HEK293 (cell line): ENCODE results near the gene PARD3.

Experiments used
- KLF16 ChIP-seq: fragments of 450-650 bp; formaldehyde crosslinking; IDR thresholded peaks from 2 replicates; pipeline ENCODE4 v1.5.1; 2017; ENCODE audit warnings: missing biosample characterization, missing genetic modification characterization
- RBAK ChIP-seq: fragments of 450-650 bp; formaldehyde crosslinking; IDR thresholded peaks from 2 replicates; pipeline ENCODE4 v1.5.1; 2016; ENCODE audit warnings: missing biosample characterization, missing genetic modification characterization
- ZNF155 ChIP-seq: fragments of 450-650 bp; formaldehyde crosslinking; IDR thresholded peaks from 2 replicates; pipeline ENCODE4 v1.5.1; 2016; ENCODE audit warnings: missing biosample characterization, missing genetic modification characterization
- ZNF248 ChIP-seq: fragments of 450-650 bp; formaldehyde crosslinking; IDR thresholded peaks from 2 replicates; pipeline ENCODE4 v1.5.1; 2017; ENCODE audit warnings: missing biosample characterization, missing genetic modification characterization
- ZNF350 ChIP-seq: fragments of 450-650 bp; formaldehyde crosslinking; IDR thresholded peaks from 2 replicates; pipeline ENCODE4 v1.5.0; 2017; ENCODE audit warnings: missing biosample characterization, mild to moderate bottlenecking, missing genetic modification characterization
- ZSCAN16 ChIP-seq: fragments of 450-650 bp; formaldehyde crosslinking; IDR thresholded peaks from 2 replicates; pipeline ENCODE4 v1.5.1; 2016; ENCODE audit warnings: missing biosample characterization, missing genetic modification characterization
- ZSCAN23 ChIP-seq: fragments of 450-650 bp; formaldehyde crosslinking; IDR thresholded peaks from 2 replicates; pipeline ENCODE4 v1.5.1; 2016; ENCODE audit warnings: missing biosample characterization, missing genetic modification characterization
- TF ChIP-seq, protein P1 (sequence below): fragments of 450-650 bp; formaldehyde crosslinking; optimal IDR thresholded peaks from 2 replicates; pipeline ENCODE3; 2016; ENCODE audit warnings: missing biosample characterization, mild to moderate bottlenecking, missing genetic modification characterization
- TF ChIP-seq, protein P2 (sequence below): fragments of 450-650 bp; formaldehyde crosslinking; conservative IDR thresholded peaks from 2 replicates; pipeline ENCODE4 v1.5.1; 2016; ENCODE audit warnings: low read depth, missing biosample characterization, missing genetic modification characterization
- TF ChIP-seq, protein P3 (sequence below): fragments of 450-650 bp; formaldehyde crosslinking; IDR thresholded peaks from 2 replicates; pipeline ENCODE4 v1.5.1; 2016; ENCODE audit warnings: missing biosample characterization, missing genetic modification characterization
- TF ChIP-seq, protein P4 (sequence below): fragments of 450-650 bp; formaldehyde crosslinking; IDR thresholded peaks from 2 replicates; pipeline ENCODE4 v1.5.0; 2017; ENCODE audit warnings: missing biosample characterization, missing genetic modification characterization, borderline replicate concordance

DNA sequence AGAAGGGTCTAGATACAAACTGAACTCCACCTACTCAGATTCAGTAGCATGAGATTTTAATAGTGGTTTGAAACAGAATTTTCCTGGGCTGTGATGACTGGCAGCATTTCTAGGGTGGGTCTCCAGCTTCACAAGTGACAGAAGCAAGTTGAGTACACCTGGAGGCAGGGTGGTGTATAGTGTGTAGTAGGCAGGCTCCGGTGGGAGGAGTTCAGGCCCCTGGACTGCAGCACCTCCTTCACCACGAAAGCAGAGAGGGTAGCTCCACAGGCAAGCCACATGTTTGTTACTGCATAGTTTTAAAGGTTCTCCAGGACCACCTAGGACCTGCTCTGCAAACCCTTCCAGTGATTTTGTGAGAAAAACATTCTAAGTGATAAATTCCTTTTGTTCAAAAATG, 347.2 kb downstream of the PARD3 start:
- TF ChIP-seq, protein P1, sequence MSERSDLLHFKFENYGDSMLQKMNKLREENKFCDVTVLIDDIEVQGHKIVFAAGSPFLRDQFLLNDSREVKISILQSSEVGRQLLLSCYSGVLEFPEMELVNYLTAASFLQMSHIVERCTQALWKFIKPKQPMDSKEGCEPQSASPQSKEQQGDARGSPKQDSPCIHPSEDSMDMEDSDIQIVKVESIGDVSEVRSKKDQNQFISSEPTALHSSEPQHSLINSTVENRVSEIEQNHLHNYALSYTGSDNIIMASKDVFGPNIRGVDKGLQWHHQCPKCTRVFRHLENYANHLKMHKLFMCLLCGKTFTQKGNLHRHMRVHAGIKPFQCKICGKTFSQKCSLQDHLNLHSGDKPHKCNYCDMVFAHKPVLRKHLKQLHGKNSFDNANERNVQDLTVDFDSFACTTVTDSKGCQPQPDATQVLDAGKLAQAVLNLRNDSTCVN (tag by site-specific recombination) = no peak
- no peak for TF ChIP-seq ZNF155
- TF ChIP-seq, protein P2, sequence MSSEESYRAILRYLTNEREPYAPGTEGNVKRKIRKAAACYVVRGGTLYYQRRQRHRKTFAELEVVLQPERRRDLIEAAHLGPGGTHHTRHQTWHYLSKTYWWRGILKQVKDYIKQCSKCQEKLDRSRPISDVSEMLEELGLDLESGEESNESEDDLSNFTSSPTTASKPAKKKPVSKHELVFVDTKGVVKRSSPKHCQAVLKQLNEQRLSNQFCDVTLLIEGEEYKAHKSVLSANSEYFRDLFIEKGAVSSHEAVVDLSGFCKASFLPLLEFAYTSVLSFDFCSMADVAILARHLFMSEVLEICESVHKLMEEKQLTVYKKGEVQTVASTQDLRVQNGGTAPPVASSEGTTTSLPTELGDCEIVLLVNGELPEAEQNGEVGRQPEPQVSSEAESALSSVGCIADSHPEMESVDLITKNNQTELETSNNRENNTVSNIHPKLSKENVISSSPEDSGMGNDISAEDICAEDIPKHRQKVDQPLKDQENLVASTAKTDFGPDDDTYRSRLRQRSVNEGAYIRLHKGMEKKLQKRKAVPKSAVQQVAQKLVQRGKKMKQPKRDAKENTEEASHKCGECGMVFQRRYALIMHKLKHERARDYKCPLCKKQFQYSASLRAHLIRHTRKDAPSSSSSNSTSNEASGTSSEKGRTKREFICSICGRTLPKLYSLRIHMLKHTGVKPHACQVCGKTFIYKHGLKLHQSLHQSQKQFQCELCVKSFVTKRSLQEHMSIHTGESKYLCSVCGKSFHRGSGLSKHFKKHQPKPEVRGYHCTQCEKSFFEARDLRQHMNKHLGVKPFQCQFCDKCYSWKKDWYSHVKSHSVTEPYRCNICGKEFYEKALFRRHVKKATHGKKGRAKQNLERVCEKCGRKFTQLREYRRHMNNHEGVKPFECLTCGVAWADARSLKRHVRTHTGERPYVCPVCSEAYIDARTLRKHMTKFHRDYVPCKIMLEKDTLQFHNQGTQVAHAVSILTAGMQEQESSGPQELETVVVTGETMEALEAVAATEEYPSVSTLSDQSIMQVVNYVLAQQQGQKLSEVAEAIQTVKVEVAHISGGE (tag by site-specific recombination) = no peak
- TF ChIP-seq, protein P3, sequence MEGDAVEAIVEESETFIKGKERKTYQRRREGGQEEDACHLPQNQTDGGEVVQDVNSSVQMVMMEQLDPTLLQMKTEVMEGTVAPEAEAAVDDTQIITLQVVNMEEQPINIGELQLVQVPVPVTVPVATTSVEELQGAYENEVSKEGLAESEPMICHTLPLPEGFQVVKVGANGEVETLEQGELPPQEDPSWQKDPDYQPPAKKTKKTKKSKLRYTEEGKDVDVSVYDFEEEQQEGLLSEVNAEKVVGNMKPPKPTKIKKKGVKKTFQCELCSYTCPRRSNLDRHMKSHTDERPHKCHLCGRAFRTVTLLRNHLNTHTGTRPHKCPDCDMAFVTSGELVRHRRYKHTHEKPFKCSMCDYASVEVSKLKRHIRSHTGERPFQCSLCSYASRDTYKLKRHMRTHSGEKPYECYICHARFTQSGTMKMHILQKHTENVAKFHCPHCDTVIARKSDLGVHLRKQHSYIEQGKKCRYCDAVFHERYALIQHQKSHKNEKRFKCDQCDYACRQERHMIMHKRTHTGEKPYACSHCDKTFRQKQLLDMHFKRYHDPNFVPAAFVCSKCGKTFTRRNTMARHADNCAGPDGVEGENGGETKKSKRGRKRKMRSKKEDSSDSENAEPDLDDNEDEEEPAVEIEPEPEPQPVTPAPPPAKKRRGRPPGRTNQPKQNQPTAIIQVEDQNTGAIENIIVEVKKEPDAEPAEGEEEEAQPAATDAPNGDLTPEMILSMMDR (tag by site-specific recombination) = no peak
- TF ChIP-seq KLF16 (tag by site-specific recombination) = no peak
- no peak for TF ChIP-seq RBAK (tag by site-specific recombination)
- TF ChIP-seq, protein P4, sequence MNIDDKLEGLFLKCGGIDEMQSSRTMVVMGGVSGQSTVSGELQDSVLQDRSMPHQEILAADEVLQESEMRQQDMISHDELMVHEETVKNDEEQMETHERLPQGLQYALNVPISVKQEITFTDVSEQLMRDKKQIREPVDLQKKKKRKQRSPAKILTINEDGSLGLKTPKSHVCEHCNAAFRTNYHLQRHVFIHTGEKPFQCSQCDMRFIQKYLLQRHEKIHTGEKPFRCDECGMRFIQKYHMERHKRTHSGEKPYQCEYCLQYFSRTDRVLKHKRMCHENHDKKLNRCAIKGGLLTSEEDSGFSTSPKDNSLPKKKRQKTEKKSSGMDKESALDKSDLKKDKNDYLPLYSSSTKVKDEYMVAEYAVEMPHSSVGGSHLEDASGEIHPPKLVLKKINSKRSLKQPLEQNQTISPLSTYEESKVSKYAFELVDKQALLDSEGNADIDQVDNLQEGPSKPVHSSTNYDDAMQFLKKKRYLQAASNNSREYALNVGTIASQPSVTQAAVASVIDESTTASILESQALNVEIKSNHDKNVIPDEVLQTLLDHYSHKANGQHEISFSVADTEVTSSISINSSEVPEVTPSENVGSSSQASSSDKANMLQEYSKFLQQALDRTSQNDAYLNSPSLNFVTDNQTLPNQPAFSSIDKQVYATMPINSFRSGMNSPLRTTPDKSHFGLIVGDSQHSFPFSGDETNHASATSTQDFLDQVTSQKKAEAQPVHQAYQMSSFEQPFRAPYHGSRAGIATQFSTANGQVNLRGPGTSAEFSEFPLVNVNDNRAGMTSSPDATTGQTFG (tag by site-specific recombination) = no peak
- TF ChIP-seq ZNF248 = no peak
- TF ChIP-seq ZSCAN16 (tag by site-specific recombination) = no peak
- no peak for TF ChIP-seq ZNF350
- TF ChIP-seq ZSCAN23 = no peak
